ENCODE measurements around the gene MAN1A1.

Gene MAN1A1

GRCh38 chr6:119133400-119133799 lies 216.2 kb downstream of the MAN1A1 start:
- DNase-seq = no peak

- DNase-seq = no peak
Measured at GRCh38 chr6:119132261-119132981, 217.1 kb downstream of the MAN1A1 start.

GRCh38 chr6:119129968-119130484 lies 219.5 kb downstream of the MAN1A1 start:
- DNase-seq = peak; percentile 67

- peak; percentile 71 for DNase-seq
Measured at GRCh38 chr6:119129148-119129967, 220.2 kb downstream of the MAN1A1 start.

- DNase-seq = no peak
Measured at GRCh38 chr6:119128252-119128912, 221.2 kb downstream of the MAN1A1 start.

- DNase-seq = no peak
Measured at GRCh38 chr6:119127627-119128026, 221.9 kb downstream of the MAN1A1 start.
